HEK293 (cell line): Measurements from ENCODE around the gene ALDH7A1.

Experiments
- CTCF ChIP-seq: fragments of 450-650 bp; formaldehyde crosslinking; IDR thresholded peaks from 2 replicates; pipeline ENCODE4 v1.5.1; 2016; ENCODE audit warnings: missing biosample characterization, missing genetic modification characterization
- KLF7 ChIP-seq: fragments of 450-650 bp; formaldehyde crosslinking; IDR thresholded peaks from 2 replicates; pipeline ENCODE4 v1.5.1; 2016; ENCODE audit warnings: missing biosample characterization, missing genetic modification characterization, borderline replicate concordance
- PRDM10 ChIP-seq: fragments of 450-650 bp; formaldehyde crosslinking; IDR thresholded peaks from 2 replicates; pipeline ENCODE4 v1.5.1; 2016; ENCODE audit warnings: missing biosample characterization, missing genetic modification characterization
- PRDM2 ChIP-seq: fragments of 450-650 bp; formaldehyde crosslinking; IDR thresholded peaks from 2 replicates; pipeline ENCODE4 v1.5.1; 2016; ENCODE audit warnings: missing biosample characterization, missing genetic modification characterization, borderline replicate concordance
- REST ChIP-seq: fragments of 450-650 bp; formaldehyde crosslinking; IDR thresholded peaks from 2 replicates; pipeline ENCODE4 v1.5.1; 2016; ENCODE audit warnings: missing biosample characterization, missing genetic modification characterization
- YY1 ChIP-seq: fragments of 450-650 bp; formaldehyde crosslinking; IDR thresholded peaks from 2 replicates; pipeline ENCODE4 v1.5.1; 2018; ENCODE audit warnings: missing biosample characterization, missing genetic modification characterization
- ZNF18 ChIP-seq: fragments of 450-650 bp; formaldehyde crosslinking; IDR thresholded peaks from 2 replicates; pipeline ENCODE4 v1.5.1; 2016; ENCODE audit warnings: missing biosample characterization, missing genetic modification characterization
- ZNF24 ChIP-seq: fragments of 450-650 bp; formaldehyde crosslinking; IDR thresholded peaks from 2 replicates; pipeline ENCODE4 v1.5.1; 2016; ENCODE audit warnings: missing biosample characterization, missing genetic modification characterization
- ZNF555 ChIP-seq: fragments of 450-650 bp; formaldehyde crosslinking; conservative IDR thresholded peaks from 2 replicates; pipeline ENCODE4 v1.5.1; 2017; ENCODE audit warnings: missing biosample characterization, mild to moderate bottlenecking, missing genetic modification characterization, inconsistent platforms
- ZXDB ChIP-seq: fragments of 450-650 bp; formaldehyde crosslinking; IDR thresholded peaks from 2 replicates; pipeline ENCODE4 v1.5.1; 2016; ENCODE audit warnings: missing biosample characterization, missing genetic modification characterization

- TF ChIP-seq CTCF (tag by site-specific recombination) = no peak
- no peak for TF ChIP-seq ZXDB (tag by site-specific recombination)
- no peak for TF ChIP-seq PRDM2 (tag by site-specific recombination)
- no peak for TF ChIP-seq KLF7 (tag by site-specific recombination)
- no peak for TF ChIP-seq REST (tag by site-specific recombination)
- TF ChIP-seq ZNF555 (tag by site-specific recombination) = no peak
- TF ChIP-seq YY1 (tag by site-specific recombination) = no peak
- TF ChIP-seq ZNF24 (tag by site-specific recombination) = no peak
- no peak for TF ChIP-seq ZNF18 (tag by site-specific recombination)
- no peak for TF ChIP-seq PRDM10 (tag by site-specific recombination)
These were observed 8.5 kb upstream of the ALDH7A1 start for GRCh38 chr5:126603402-126603991.
